Tibial nerve (tissue), 3 donors: Measurements from ENCODE around the gene COPZ1.

Experiments
- POLR2A ChIP-seq, 2 donors: fragments of 450-650 bp; IDR thresholded peaks; one replicate each; pipeline ENCODE4 v1.6.1; 2017; ENCODE audit warnings: antibody characterized with exemption in 2 of 2, mild to moderate bottlenecking in 2 of 2, moderate library complexity in 2 of 2
- TF ChIP-seq, protein P1 (sequence below), 5 experiments: fragments of 200-600 bp in 3 of 5; fragments of 450-650 bp in 2 of 5; sonication (generic) in 3 of 5; IDR thresholded peaks; one replicate each; pipeline ENCODE4 v1.5.1; 2016 to 2019; ENCODE audit warnings: antibody characterized with exemption in 5 of 5, mild to moderate bottlenecking in 3 of 5, moderate library complexity in 2 of 5

GRCh38 chr12:54390176-54390667 is 65.3 kb downstream of the COPZ1 start:
- TF ChIP-seq POLR2A (IDR thresholded peaks at IDR 0.05) = no peak
- TF ChIP-seq, protein P1, sequence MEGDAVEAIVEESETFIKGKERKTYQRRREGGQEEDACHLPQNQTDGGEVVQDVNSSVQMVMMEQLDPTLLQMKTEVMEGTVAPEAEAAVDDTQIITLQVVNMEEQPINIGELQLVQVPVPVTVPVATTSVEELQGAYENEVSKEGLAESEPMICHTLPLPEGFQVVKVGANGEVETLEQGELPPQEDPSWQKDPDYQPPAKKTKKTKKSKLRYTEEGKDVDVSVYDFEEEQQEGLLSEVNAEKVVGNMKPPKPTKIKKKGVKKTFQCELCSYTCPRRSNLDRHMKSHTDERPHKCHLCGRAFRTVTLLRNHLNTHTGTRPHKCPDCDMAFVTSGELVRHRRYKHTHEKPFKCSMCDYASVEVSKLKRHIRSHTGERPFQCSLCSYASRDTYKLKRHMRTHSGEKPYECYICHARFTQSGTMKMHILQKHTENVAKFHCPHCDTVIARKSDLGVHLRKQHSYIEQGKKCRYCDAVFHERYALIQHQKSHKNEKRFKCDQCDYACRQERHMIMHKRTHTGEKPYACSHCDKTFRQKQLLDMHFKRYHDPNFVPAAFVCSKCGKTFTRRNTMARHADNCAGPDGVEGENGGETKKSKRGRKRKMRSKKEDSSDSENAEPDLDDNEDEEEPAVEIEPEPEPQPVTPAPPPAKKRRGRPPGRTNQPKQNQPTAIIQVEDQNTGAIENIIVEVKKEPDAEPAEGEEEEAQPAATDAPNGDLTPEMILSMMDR (IDR thresholded peaks at IDR 0.05) = no peak
